ENCODE data around the gene STAT5A.

Gene STAT5A

DNA sequence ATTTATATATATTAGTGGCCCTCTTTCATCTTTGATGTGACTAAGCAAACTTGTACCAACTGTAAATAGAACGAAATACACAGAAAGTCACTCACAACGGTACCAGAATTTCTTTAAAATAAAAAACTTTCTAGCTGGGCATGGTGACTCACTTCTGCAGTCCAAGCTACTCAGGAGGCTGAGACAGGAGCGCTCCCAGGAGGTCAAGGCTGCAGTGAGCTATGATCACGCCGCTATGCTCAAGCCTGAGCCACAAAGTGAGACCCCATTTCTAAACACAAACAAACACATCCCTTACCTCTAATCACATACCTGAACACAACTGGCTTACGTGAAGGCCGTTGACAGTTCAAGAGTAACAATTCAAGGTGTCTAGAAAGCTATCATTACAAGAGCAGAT is 41.8 kb upstream of the STAT5A start:
- Histone ChIP-seq H2BK12ac (ENCODE audit: low read length in 2 of 2) (no peak overlapping the region), H3K27ac (ENCODE audit: low read length, poor library complexity, severe bottlenecking) (no peak overlapping the region), H2BK5ac (ENCODE audit: low read depth, low read length, poor library complexity, severe bottlenecking) (no peak overlapping the region), H3K18ac (ENCODE audit: low read depth in 1 of 2, low read length in 2 of 2) (no peak overlapping the region), H3K23ac (ENCODE audit: low read length in 2 of 2) (no peak overlapping the region), H2AK5ac (ENCODE audit: low read length, severe bottlenecking) (no peak overlapping the region), H2BK15ac (ENCODE audit: low read depth, poor library complexity, severe bottlenecking) (no peak overlapping the region), H3K4ac (ENCODE audit: low read depth in 1 of 2, low read length in 2 of 2) (no peak overlapping the region), H3K14ac (ENCODE audit: low read length in 2 of 2) (no peak overlapping the region), H3K27me3 (ENCODE audit: control insufficient read depth in 1 of 2, insufficient read depth in 1 of 2, low read length in 2 of 2) (no peaks in the 10 kb centered on the region), H3K9ac (ENCODE audit: low read length) (no peak overlapping the region), H3K4me2 (ENCODE audit: low read length, poor library complexity, severe bottlenecking) (no peak overlapping the region), H2AFZ (ENCODE audit: low read depth, low read length) (no peak overlapping the region), H4K8ac (ENCODE audit: low read length) (no peak overlapping the region), H4K91ac (ENCODE audit: low read length) (no peak overlapping the region), H3K79me1 (replicated peaks; ENCODE audit: low read length, poor library complexity, severe bottlenecking) (peaks cover 25% of the 10 kb centered on the region), H3K4me3 (ENCODE audit: insufficient read depth in 1 of 2, low read depth in 1 of 2, low read length in 2 of 2) (no peak overlapping the region), H3K36me3 (ENCODE audit: control insufficient read depth in 1 of 2, insufficient read depth in 2 of 2, low read depth in 1 of 2, low read length in 2 of 2) (no peaks in the 10 kb centered on the region), H2BK120ac (ENCODE audit: low read depth, low read length) (no peak overlapping the region), H3K9me3 (ENCODE audit: control insufficient read depth, low read length) (no peaks in the 10 kb centered on the region), H3K4me1 (ENCODE audit: control insufficient read depth, insufficient read depth, low read depth, low read length) (peaks cover 2% of the 10 kb centered on the region)
- peak; percentile 46 for DNase-seq
- 78% methylated on average over 7 of the region's 7 CpGs for WGBS

DNA sequence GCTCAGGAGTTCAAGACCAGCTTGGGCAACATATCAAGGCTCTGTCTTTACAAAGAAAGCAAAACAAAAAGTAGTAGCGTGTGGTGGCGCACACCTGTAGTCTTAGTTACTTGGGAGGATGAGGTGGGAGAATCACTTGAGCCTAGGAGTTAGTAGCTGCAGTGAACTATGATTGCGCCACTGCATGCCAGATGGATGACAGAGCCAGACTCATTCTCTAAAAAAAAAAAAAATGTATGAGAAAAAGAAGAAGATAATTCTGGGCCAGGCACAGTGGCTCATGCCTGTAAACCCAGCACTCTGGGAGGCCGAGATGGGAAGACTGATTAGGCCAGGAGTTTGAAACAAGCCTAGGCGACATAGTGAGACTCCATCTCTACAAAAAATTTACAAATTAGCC is 40.6 kb upstream of the STAT5A start:
- H3K4ac ChIP-seq (ENCODE audit: low read depth in 1 of 2, low read length in 2 of 2): no peak overlapping the region
- H2BK15ac ChIP-seq (ENCODE audit: low read depth, poor library complexity, severe bottlenecking): peak overlapping the region; percentile 70
- H4K91ac ChIP-seq (ENCODE audit: low read length): no peak overlapping the region
- H3K27ac ChIP-seq (ENCODE audit: low read length, poor library complexity, severe bottlenecking): no peak overlapping the region
- peak overlapping the region; percentile 87 for H3K9ac ChIP-seq (ENCODE audit: low read length)
- WGBS: 100% methylated on average over 5 of the region's 5 CpGs
- DNase-seq: peak; percentile 86
- no peak overlapping the region for H3K23ac ChIP-seq (ENCODE audit: low read length in 2 of 2)
- peak overlapping the region in 1 of 2 experiments; percentile 72 for H3K4me3 ChIP-seq (ENCODE audit: insufficient read depth in 1 of 2, low read depth in 1 of 2, low read length in 2 of 2)
- no peak overlapping the region for H2AK5ac ChIP-seq (ENCODE audit: low read length, severe bottlenecking)
- H2BK120ac ChIP-seq (ENCODE audit: low read depth, low read length): no peak overlapping the region
- no peak overlapping the region for H2BK12ac ChIP-seq (ENCODE audit: low read length in 2 of 2)
- H3K18ac ChIP-seq (ENCODE audit: low read depth in 1 of 2, low read length in 2 of 2): peak overlapping the region in 1 of 2 experiments; percentile 18
- H4K8ac ChIP-seq (ENCODE audit: low read length): no peak overlapping the region
- H3K36me3 ChIP-seq (ENCODE audit: control insufficient read depth in 1 of 2, insufficient read depth in 2 of 2, low read depth in 1 of 2, low read length in 2 of 2): no peaks in the 10 kb centered on the region
- H3K9me3 ChIP-seq (ENCODE audit: control insufficient read depth, low read length): no peaks in the 10 kb centered on the region
- H3K4me2 ChIP-seq (ENCODE audit: low read length, poor library complexity, severe bottlenecking): no peak overlapping the region
- no peaks in the 10 kb centered on the region for H3K27me3 ChIP-seq (ENCODE audit: control insufficient read depth in 1 of 2, insufficient read depth in 1 of 2, low read length in 2 of 2)
- H3K14ac ChIP-seq (ENCODE audit: low read length in 2 of 2): no peak overlapping the region
- H3K4me1 ChIP-seq (ENCODE audit: control insufficient read depth, insufficient read depth, low read depth, low read length): peaks cover 2% of the 10 kb centered on the region
- H3K79me1 ChIP-seq (replicated peaks; ENCODE audit: low read length, poor library complexity, severe bottlenecking): peaks cover 27% of the 10 kb centered on the region
- H2AFZ ChIP-seq (ENCODE audit: low read depth, low read length): no peak overlapping the region
- no peak overlapping the region for H2BK5ac ChIP-seq (ENCODE audit: low read depth, low read length, poor library complexity, severe bottlenecking)

DNA sequence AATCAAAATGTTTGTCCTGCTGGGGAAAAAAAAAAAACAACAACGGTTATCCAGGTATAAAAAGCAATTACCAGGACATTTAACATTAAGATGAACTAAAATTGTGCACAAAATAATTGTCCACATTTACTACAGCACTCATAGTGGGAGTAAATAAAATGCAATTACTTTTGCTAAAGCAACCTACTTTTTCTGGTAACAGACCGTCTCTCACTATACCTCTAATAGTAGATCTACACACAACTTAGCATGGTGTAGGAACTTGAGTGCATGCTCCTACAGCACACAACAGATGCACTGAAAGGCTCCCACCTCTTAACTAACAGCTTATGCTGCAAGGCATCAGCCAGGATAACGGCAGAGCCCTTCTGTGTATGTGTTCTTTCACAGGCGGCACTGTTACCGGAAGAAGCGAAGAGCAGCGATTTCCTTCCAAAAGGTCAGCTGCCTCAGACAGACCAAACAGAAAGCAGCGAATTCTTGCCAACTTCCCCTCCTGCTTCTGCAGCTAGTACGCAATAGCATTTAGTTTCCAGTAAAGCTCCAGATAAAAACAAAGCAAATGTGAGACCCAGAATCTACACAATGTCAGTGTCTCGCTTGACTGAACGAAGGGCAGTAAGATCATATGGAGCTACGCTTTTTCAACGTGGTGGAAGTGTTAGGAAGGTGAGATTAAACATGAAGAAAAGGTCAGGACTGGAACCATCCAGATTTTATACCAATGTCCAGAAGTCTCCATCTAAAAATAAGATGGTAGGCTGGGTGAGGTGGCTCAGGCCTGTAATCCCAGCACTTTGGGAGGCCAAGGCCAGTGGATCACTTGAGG is 39.7 kb upstream of the STAT5A start:
- Histone ChIP-seq H2BK15ac (ENCODE audit: low read depth, poor library complexity, severe bottlenecking) (no peak overlapping the region), H3K27me3 (ENCODE audit: control insufficient read depth in 1 of 2, insufficient read depth in 1 of 2, low read length in 2 of 2) (no peaks in the 10 kb centered on the region), H3K36me3 (ENCODE audit: control insufficient read depth in 1 of 2, insufficient read depth in 2 of 2, low read depth in 1 of 2, low read length in 2 of 2) (no peaks in the 10 kb centered on the region), H3K4me2 (ENCODE audit: low read length, poor library complexity, severe bottlenecking) (no peak overlapping the region), H3K18ac (ENCODE audit: low read depth in 1 of 2, low read length in 2 of 2) (no peak overlapping the region), H2AFZ (ENCODE audit: low read depth, low read length) (no peak overlapping the region), H4K8ac (ENCODE audit: low read length) (no peak overlapping the region), H3K4me1 (ENCODE audit: control insufficient read depth, insufficient read depth, low read depth, low read length) (peaks cover 2% of the 10 kb centered on the region), H3K27ac (ENCODE audit: low read length, poor library complexity, severe bottlenecking) (no peak overlapping the region), H3K9me3 (ENCODE audit: control insufficient read depth, low read length) (no peaks in the 10 kb centered on the region), H2BK120ac (ENCODE audit: low read depth, low read length) (no peak overlapping the region), H3K79me1 (replicated peaks; ENCODE audit: low read length, poor library complexity, severe bottlenecking) (peaks cover 22% of the 10 kb centered on the region), H4K91ac (ENCODE audit: low read length) (no peak overlapping the region), H3K9ac (ENCODE audit: low read length) (peak overlapping the region; percentile 87), H3K4me3 (ENCODE audit: insufficient read depth in 1 of 2, low read depth in 1 of 2, low read length in 2 of 2) (peak overlapping the region in 1 of 2 experiments; percentile 72), H2BK5ac (ENCODE audit: low read depth, low read length, poor library complexity, severe bottlenecking) (no peak overlapping the region), H3K14ac (ENCODE audit: low read length in 2 of 2) (no peak overlapping the region), H3K23ac (ENCODE audit: low read length in 2 of 2) (no peak overlapping the region), H3K4ac (ENCODE audit: low read depth in 1 of 2, low read length in 2 of 2) (no peak overlapping the region), H2BK12ac (ENCODE audit: low read length in 2 of 2) (no peak overlapping the region), H2AK5ac (ENCODE audit: low read length, severe bottlenecking) (no peak overlapping the region)
- 79% methylated on average over 12 of the region's 13 CpGs for WGBS
- DNase-seq: peak; percentile 75

DNA sequence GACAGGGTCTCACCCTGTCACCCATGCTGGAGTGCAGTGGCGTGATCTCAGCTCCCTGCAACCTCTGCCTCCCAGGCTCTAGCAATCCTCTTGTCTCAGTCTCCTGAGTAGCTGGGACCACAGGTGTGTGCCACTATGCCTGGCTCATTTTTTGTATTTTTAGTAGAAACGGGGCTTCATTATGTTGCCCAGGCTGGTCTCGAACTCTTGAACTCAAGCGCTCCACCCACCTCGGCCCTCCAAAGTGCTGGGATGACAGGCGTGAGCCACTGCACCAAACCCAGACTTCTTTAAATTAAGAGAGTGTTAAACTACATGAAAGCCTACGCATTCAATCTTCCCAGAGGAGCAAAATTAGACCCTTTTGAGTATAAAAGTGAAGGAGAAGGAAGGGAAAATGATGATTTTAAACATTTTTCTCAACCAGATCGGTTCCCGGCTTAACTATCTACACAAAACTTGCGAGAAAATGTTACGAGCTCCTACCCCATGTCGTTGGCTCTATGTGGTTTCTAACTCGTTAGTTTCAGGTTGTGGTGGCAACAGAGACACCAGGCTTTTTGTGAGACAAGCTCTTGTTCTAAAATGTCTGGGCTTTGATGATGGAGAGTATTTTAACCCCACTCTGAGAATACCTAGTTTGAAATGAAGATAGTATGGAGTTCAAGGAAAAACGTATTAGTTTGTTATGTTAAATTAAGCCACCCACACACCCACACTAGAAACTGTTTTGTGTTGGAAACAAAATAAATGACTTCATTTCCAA is 38.4 kb upstream of the STAT5A start:
- 96% methylated on average over 13 of the region's 14 CpGs for WGBS
- no peak overlapping the region for H3K14ac ChIP-seq (ENCODE audit: low read length in 2 of 2)

More for the DNA sequence above, 38.4 kb upstream of the STAT5A start:
- Histone ChIP-seq H3K27me3 (ENCODE audit: control insufficient read depth in 1 of 2, insufficient read depth in 1 of 2, low read length in 2 of 2) (no peaks in the 10 kb centered on the region), H2BK5ac (ENCODE audit: low read depth, low read length, poor library complexity, severe bottlenecking) (no peak overlapping the region), H2AFZ (ENCODE audit: low read depth, low read length) (no peak overlapping the region), H3K9ac (ENCODE audit: low read length) (no peak overlapping the region), H3K4ac (ENCODE audit: low read depth in 1 of 2, low read length in 2 of 2) (no peak overlapping the region), H3K4me2 (ENCODE audit: low read length, poor library complexity, severe bottlenecking) (no peak overlapping the region), H2BK120ac (ENCODE audit: low read depth, low read length) (no peak overlapping the region), H3K9me3 (ENCODE audit: control insufficient read depth, low read length) (no peaks in the 10 kb centered on the region), H2AK5ac (ENCODE audit: low read length, severe bottlenecking) (no peak overlapping the region), H3K79me1 (replicated peaks; ENCODE audit: low read length, poor library complexity, severe bottlenecking) (peaks cover 20% of the 10 kb centered on the region), H3K4me1 (ENCODE audit: control insufficient read depth, insufficient read depth, low read depth, low read length) (peaks cover 2% of the 10 kb centered on the region), H4K8ac (ENCODE audit: low read length) (no peak overlapping the region), H3K36me3 (ENCODE audit: control insufficient read depth in 1 of 2, insufficient read depth in 2 of 2, low read depth in 1 of 2, low read length in 2 of 2) (no peaks in the 10 kb centered on the region), H3K4me3 (ENCODE audit: insufficient read depth in 1 of 2, low read depth in 1 of 2, low read length in 2 of 2) (no peak overlapping the region), H3K27ac (ENCODE audit: low read length, poor library complexity, severe bottlenecking) (no peak overlapping the region), H2BK15ac (ENCODE audit: low read depth, poor library complexity, severe bottlenecking) (no peak overlapping the region), H4K91ac (ENCODE audit: low read length) (no peak overlapping the region), H2BK12ac (ENCODE audit: low read length in 2 of 2) (no peak overlapping the region), H3K18ac (ENCODE audit: low read depth in 1 of 2, low read length in 2 of 2) (no peak overlapping the region), H3K23ac (ENCODE audit: low read length in 2 of 2) (no peak overlapping the region)
- DNase-seq: no peak

Data from mesenchymal stem cell (in vitro differentiated cells and primary cell).